Measurements from ENCODE around the gene MIDN. TPM values are rescaled to one million over a fixed set of nuclear protein-coding genes. Genes with fewer than 3 reads are reported as not detected.

MIDN gene
- polyA plus RNA-seq, 1 donor from 2014 or later = 24.8 TPM

GRCh38 chr19:1270854-1271527, 22.6 kb downstream of the MIDN start:
- H3K9me2 ChIP-seq (ENCODE audit: insufficient read depth, low read length) = no peaks in the 10 kb centered on the region
- H3K36me3 ChIP-seq (ENCODE audit: insufficient read depth, low read length) = peaks cover 5% of the 10 kb centered on the region
- peak overlapping the region; percentile 99 for H3K4me2 ChIP-seq (ENCODE audit: low read length)
- H3K9ac ChIP-seq (ENCODE audit: low read length) = peak overlapping the region; percentile 90
- no peak for TF ChIP-seq EP300 (conservative IDR thresholded peaks at IDR 0.05; ENCODE audit: poor library complexity, severe bottlenecking)
- no peak for TF ChIP-seq REST (IDR thresholded peaks at IDR 0.05; ENCODE audit: borderline replicate concordance)
- TF ChIP-seq SMC3 (conservative IDR thresholded peaks at IDR 0.05; ENCODE audit: poor library complexity) = no peak
- TF ChIP-seq EZH2 (IDR thresholded peaks at IDR 0.05; ENCODE audit: borderline replicate concordance, insufficient read depth, low read length, poor library complexity, severe bottlenecking) = no peak
- H3K27me3 ChIP-seq (ENCODE audit: insufficient read depth, low read depth, low read length) = no peaks in the 10 kb centered on the region
- peak overlapping the region; percentile 71 for H3K4me3 ChIP-seq (ENCODE audit: low read length)
- no peaks in the 10 kb centered on the region for H3K9me3 ChIP-seq (ENCODE audit: low read length)
- H2AFZ ChIP-seq (ENCODE audit: low read depth, low read length) = no peak overlapping the region
- H3K79me2 ChIP-seq (replicated peaks; ENCODE audit: insufficient read depth, low read length) = peaks cover 35% of the 10 kb centered on the region
- H3F3A ChIP-seq (ENCODE audit: insufficient read depth, low read length, poor library complexity, severe bottlenecking) = no peaks in the 10 kb centered on the region
- H3K27ac ChIP-seq (ENCODE audit: low read length) = peak overlapping the region; percentile 82
- H4K20me1 ChIP-seq (ENCODE audit: insufficient read depth) = peaks cover 20% of the 10 kb centered on the region

GRCh38 chr19:1271528-1272422, 23.4 kb downstream of the MIDN start:
- Histone ChIP-seq H3K4me2 (ENCODE audit: low read length) (no peak overlapping the region), H3K27ac (ENCODE audit: low read length) (no peak overlapping the region), H2AFZ (ENCODE audit: low read depth, low read length) (no peak overlapping the region), H3F3A (ENCODE audit: insufficient read depth, low read length, poor library complexity, severe bottlenecking) (no peaks in the 10 kb centered on the region), H4K20me1 (ENCODE audit: insufficient read depth) (peaks cover 20% of the 10 kb centered on the region), H3K27me3 (ENCODE audit: insufficient read depth, low read depth, low read length) (no peaks in the 10 kb centered on the region), H3K9ac (ENCODE audit: low read length) (peak overlapping the region; percentile 90), H3K36me3 (ENCODE audit: insufficient read depth, low read length) (peaks cover 5% of the 10 kb centered on the region), H3K4me3 (ENCODE audit: low read length) (peak overlapping the region; percentile 71), H3K9me3 (ENCODE audit: low read length) (no peaks in the 10 kb centered on the region), H3K9me2 (ENCODE audit: insufficient read depth, low read length) (no peaks in the 10 kb centered on the region), H3K79me2 (replicated peaks; ENCODE audit: insufficient read depth, low read length) (peaks cover 37% of the 10 kb centered on the region)
- no peak for TF ChIP-seq RAD21 (conservative IDR thresholded peaks at IDR 0.05)

- Histone ChIP-seq H3K27ac (ENCODE audit: low read length) (no peak overlapping the region), H3F3A (ENCODE audit: insufficient read depth, low read length, poor library complexity, severe bottlenecking) (no peaks in the 10 kb centered on the region), H3K9ac (ENCODE audit: low read length) (peak overlapping the region; percentile 41), H3K9me3 (ENCODE audit: low read length) (no peaks in the 10 kb centered on the region), H4K20me1 (ENCODE audit: insufficient read depth) (peaks cover 20% of the 10 kb centered on the region), H3K27me3 (ENCODE audit: insufficient read depth, low read depth, low read length) (no peaks in the 10 kb centered on the region), H3K36me3 (ENCODE audit: insufficient read depth, low read length) (peaks cover 5% of the 10 kb centered on the region), H3K79me2 (replicated peaks; ENCODE audit: insufficient read depth, low read length) (peaks cover 34% of the 10 kb centered on the region), H3K9me2 (ENCODE audit: insufficient read depth, low read length) (no peaks in the 10 kb centered on the region), H3K4me2 (ENCODE audit: low read length) (no peak overlapping the region), H2AFZ (ENCODE audit: low read depth, low read length) (no peak overlapping the region), H3K4me3 (ENCODE audit: low read length) (no peak overlapping the region)
- no peak for TF ChIP-seq MXI1 (conservative IDR thresholded peaks at IDR 0.05; ENCODE audit: poor library complexity, severe bottlenecking)
- no peak for TF ChIP-seq EZH2 (IDR thresholded peaks at IDR 0.05; ENCODE audit: borderline replicate concordance, insufficient read depth, low read length, poor library complexity, severe bottlenecking)
These were observed 24.3 kb downstream of the MIDN start for GRCh38 chr19:1272423-1273262.
